Lung (tissue), 12 donors: Measurements from ENCODE around the gene LCMT2. TPM values are rescaled to one million over a fixed set of nuclear protein-coding genes. Genes with fewer than 3 reads are reported as not detected.

Experiments used
- ATAC-seq: fragments of 200-7000 bp; cut with Tn5 transposase; one replicate; pipeline ENCODE4 v1.9.1; 2020; ENCODE audit warnings: moderate number of reproducible peaks; ENCODE audit not compliant: insufficient read depth, low FRiP score
- DNase-seq, 3 donors: peaks; one replicate each; pipeline ENCODE4 v3.0.0-alpha.2; 2013 to 2017
- H3K27ac ChIP-seq, 2 donors: one replicate each; pipeline ENCODE4 v1.5.1; 2013; ENCODE audit warnings: mild to moderate bottlenecking in 2 of 2, moderate library complexity in 2 of 2, control low read depth in 1 of 2, inconsistent platforms in 1 of 2, low read depth in 1 of 2, low read length in 1 of 2
- H3K27me3 ChIP-seq, 3 donors: one replicate each; pipeline ENCODE4 v1.5.1; 2013; ENCODE audit warnings: low read length in 2 of 3; ENCODE audit not compliant: control insufficient read depth in 3 of 3, insufficient read depth in 3 of 3
- H3K36me3 ChIP-seq, 4 donors: one replicate each; pipeline ENCODE4 v1.5.1; 2013; ENCODE audit warnings: low read length in 4 of 4, mild to moderate bottlenecking in 1 of 4, moderate library complexity in 1 of 4; ENCODE audit not compliant: control insufficient read depth in 4 of 4, insufficient read depth in 4 of 4
- H3K4me1 ChIP-seq, 5 donors: one replicate each; pipeline ENCODE4 v1.5.1; 2013; ENCODE audit warnings: low read length in 5 of 5, mild to moderate bottlenecking in 2 of 5, moderate library complexity in 1 of 5; ENCODE audit not compliant: control insufficient read depth in 5 of 5, insufficient read depth in 5 of 5
- H3K4me3 ChIP-seq: one replicate; pipeline ENCODE4 v1.5.1; 2013; ENCODE audit warnings: mild to moderate bottlenecking, control low read depth, moderate library complexity
- H3K9ac ChIP-seq, 2 donors: one replicate each; pipeline ENCODE4 v1.5.1; 2013; ENCODE audit warnings: low read length in 2 of 2, control low read depth in 1 of 2; ENCODE audit not compliant: insufficient read depth in 1 of 2
- H3K9me3 ChIP-seq, 4 donors: one replicate each; pipeline ENCODE4 v1.5.1; 2013; ENCODE audit warnings: low read length in 3 of 4, mild to moderate bottlenecking in 1 of 4, moderate library complexity in 1 of 4; ENCODE audit not compliant: control insufficient read depth in 4 of 4, insufficient read depth in 3 of 4
- CTCF ChIP-seq: IDR thresholded peaks from 2 replicates; pipeline ENCODE4 v1.5.1; 2012; ENCODE audit warnings: mild to moderate bottlenecking; ENCODE audit errors: control extremely low read depth, extremely low read depth
- WGBS, 2 donors: extraction: QIAGEN DNeasy Blood & Tissue Kit; methylation state at CpG; one replicate each; pipeline ENCODE4 v1.1.7; 2013; 5-methylcytosine and 5-hydroxymethylcytosine counted together
- polyA plus RNA-seq, 2 donors: library from polyadenylated mRNA; stranded (reverse); fragments of 200-250 nt; gene quantifications; one replicate each; pipeline ENCODE4 v1.2.1, GENCODE V29; 2013
- total RNA-seq, 2 donors: library from RNA; depleted of rRNA in 1 of 2; stranded (reverse); fragments of >200 nt in 1 of 2; gene quantifications; one replicate each; pipeline ENCODE4 v1.2.1, GENCODE V29; 2014 to 2021
- donor health status: control.
- donor health status: control.
- donor health status: Bipolar disorder and iron deficiency.
- donor health status: healthy.
- donor health status: DM: yes; HTN: yes; CAD: no.

Gene LCMT2
- total and polyA plus RNA-seq, 4 donors, result 3.3 to 10.6 (median 4.4) TPM

GRCh38 chr15:43276563-43277200 is 53.7 kb downstream of the LCMT2 start:
- no peak overlapping the region for H3K9ac ChIP-seq
- H3K4me3 ChIP-seq, result no peak overlapping the region
- no peak overlapping the region for H3K27ac ChIP-seq
- H3K9me3 ChIP-seq, result peaks cover 0 to 5% (median 1%) of the 10 kb centered on the region in 4 donors
- 68 to 77% methylated on average over 12 of the region's 12 CpGs for WGBS, 2 donors
- H3K27me3 ChIP-seq, result no peaks in the 10 kb centered on the region
- DNase-seq (peak in 2 of 3 donors; percentile 11 to 31), ATAC-seq (no peak)
- H3K4me1 ChIP-seq, result no peaks in the 10 kb centered on the region
- no peaks in the 10 kb centered on the region for H3K36me3 ChIP-seq
- TF ChIP-seq CTCF, result no peak

GRCh38 chr15:43275740-43276562 is 54.4 kb downstream of the LCMT2 start:
- H3K4me1 ChIP-seq, result no peaks in the 10 kb centered on the region
- TF ChIP-seq CTCF, result no peak
- WGBS, 2 donors, result 72 to 83% methylated on average over 15 of the region's 15 CpGs
- H3K4me3 ChIP-seq, result no peak overlapping the region
- no peak overlapping the region for H3K9ac ChIP-seq
- H3K27me3 ChIP-seq, result no peaks in the 10 kb centered on the region
- no peak for DNase-seq
- H3K27ac ChIP-seq, result no peak overlapping the region
- H3K36me3 ChIP-seq, result no peaks in the 10 kb centered on the region
- peaks cover 0 to 5% (median 1%) of the 10 kb centered on the region in 4 donors for H3K9me3 ChIP-seq
- no peak for ATAC-seq

- peak overlapping the region in 1 of 2 donors; percentile 30 for H3K27ac ChIP-seq
- H3K4me3 ChIP-seq, result no peak overlapping the region
- no peaks in the 10 kb centered on the region for H3K4me1 ChIP-seq
- no peak for TF ChIP-seq CTCF
- no peaks in the 10 kb centered on the region for H3K27me3 ChIP-seq
- DNase-seq, result no peak
- no peaks in the 10 kb centered on the region for H3K36me3 ChIP-seq
- no peak for ATAC-seq
- H3K9ac ChIP-seq, result no peak overlapping the region
- peaks cover 0 to 5% (median 1%) of the 10 kb centered on the region in 4 donors for H3K9me3 ChIP-seq
- WGBS, 2 donors, result 70 to 73% methylated on average over 9 of the region's 9 CpGs
These were observed 56.2 kb downstream of the LCMT2 start for GRCh38 chr15:43274136-43274535.

Other genes starting within 250 kb of the LCMT2 start
- 10 to 100 TPM; 25.9 to 70.3 TPM for gene UBR1, start 224.5 kb downstream of the LCMT2 start, total RNA-seq
- gene UBR1, start 224.5 kb downstream of the LCMT2 start, polyA plus RNA-seq, result 1 to 10 TPM; 5.7 to 8.6 TPM
- gene TMEM62, start 197.0 kb downstream of the LCMT2 start, total RNA-seq, result 10 to 100 TPM; 25.0 to 25.7 TPM
- gene TMEM62, start 197.0 kb downstream of the LCMT2 start, polyA plus RNA-seq, result 10 to 100 TPM; 15.1 to 18.2 TPM
- 10 to 100 TPM; 50.6 to 68.6 TPM for gene CCNDBP1, start 145.2 kb downstream of the LCMT2 start, total RNA-seq
- gene CCNDBP1, start 145.2 kb downstream of the LCMT2 start, polyA plus RNA-seq, result 10 to 100 TPM; 29.8 to 73.4 TPM
- gene EPB42, start 109.6 kb downstream of the LCMT2 start, total RNA-seq, result 10 to 100 TPM in 1 of 2 donors, under 1 TPM in 1; 0.18 to 11.1 TPM
- under 1 TPM in 1 of 2 donors, not detected in 1; 0.03 TPM for gene EPB42, start 109.6 kb downstream of the LCMT2 start, polyA plus RNA-seq
- under 1 TPM in 1 of 2 donors, not detected in 1; 0.15 TPM for gene TGM5, start 63.6 kb downstream of the LCMT2 start, total RNA-seq
- not detected for gene TGM5, start 63.6 kb downstream of the LCMT2 start, polyA plus RNA-seq
- gene TGM7, start 28.3 kb downstream of the LCMT2 start, total RNA-seq, result not detected
- not detected for gene TGM7, start 28.3 kb downstream of the LCMT2 start, polyA plus RNA-seq
- 10 to 100 TPM; 20.1 to 37.7 TPM for gene ZSCAN29, start 40.5 kb upstream of the LCMT2 start, total RNA-seq
- gene ZSCAN29, start 40.5 kb upstream of the LCMT2 start, polyA plus RNA-seq, result 1 to 10 TPM; 6.4 to 7.5 TPM
- gene TUBGCP4, start 40.5 kb upstream of the LCMT2 start, total RNA-seq, result 10 to 100 TPM; 16.5 to 17.0 TPM
- 1 to 10 TPM; 5.4 to 7.6 TPM for gene TUBGCP4, start 40.5 kb upstream of the LCMT2 start, polyA plus RNA-seq
- gene TP53BP1, start 162.6 kb upstream of the LCMT2 start, total RNA-seq, result 10 to 100 TPM; 35.3 to 97.4 TPM
- 10 to 100 TPM in 1 of 2 donors, 1 to 10 TPM in 1; 8.9 to 12.1 TPM for gene TP53BP1, start 162.6 kb upstream of the LCMT2 start, polyA plus RNA-seq
- 10 to 100 TPM in 1 of 2 donors, 1 to 10 TPM in 1; 8.8 to 17.8 TPM for gene MAP1A, start 187.0 kb upstream of the LCMT2 start, total RNA-seq
- 1 to 10 TPM; 1.8 TPM for gene MAP1A, start 187.0 kb upstream of the LCMT2 start, polyA plus RNA-seq